ENCODE results near the gene GABARAP.
A peak's percentile ranks its signal among the peaks of the same experiment; 100 is the strongest.

Gene GABARAP

GRCh38 chr17:7241783-7242716 lies at the start of gene GABARAP:
Gene GABARAP, minus strand, starts transcription at chr17:7242449. Its CDS starts 119 bp downstream, at chr17:7242330.
- DNase-seq, result peak; percentile 49

DNA sequence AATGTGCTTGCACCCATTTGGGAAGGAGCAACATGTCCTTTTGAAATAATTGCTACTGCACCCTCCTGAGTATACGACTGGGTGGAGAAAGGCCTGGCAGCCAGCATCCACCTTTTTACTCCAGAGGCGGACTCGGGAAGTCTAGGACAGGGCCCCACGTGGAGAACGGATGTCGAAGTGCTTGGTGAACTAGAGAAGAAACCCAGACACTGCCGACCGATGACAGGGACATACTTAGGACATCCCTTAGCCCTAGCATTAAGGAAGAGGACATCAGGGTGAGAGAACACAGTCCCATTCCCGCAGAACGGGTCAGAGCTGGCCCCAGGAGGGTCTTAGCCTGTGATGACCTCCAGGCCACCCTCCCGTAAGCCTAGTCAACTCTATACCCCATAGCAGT lies 48.4 kb upstream of the GABARAP start:
- DNase-seq, result no peak

GRCh38 chr17:7290166-7290565 lies 47.9 kb upstream of the GABARAP start:
- DNase-seq, result no peak

DNA sequence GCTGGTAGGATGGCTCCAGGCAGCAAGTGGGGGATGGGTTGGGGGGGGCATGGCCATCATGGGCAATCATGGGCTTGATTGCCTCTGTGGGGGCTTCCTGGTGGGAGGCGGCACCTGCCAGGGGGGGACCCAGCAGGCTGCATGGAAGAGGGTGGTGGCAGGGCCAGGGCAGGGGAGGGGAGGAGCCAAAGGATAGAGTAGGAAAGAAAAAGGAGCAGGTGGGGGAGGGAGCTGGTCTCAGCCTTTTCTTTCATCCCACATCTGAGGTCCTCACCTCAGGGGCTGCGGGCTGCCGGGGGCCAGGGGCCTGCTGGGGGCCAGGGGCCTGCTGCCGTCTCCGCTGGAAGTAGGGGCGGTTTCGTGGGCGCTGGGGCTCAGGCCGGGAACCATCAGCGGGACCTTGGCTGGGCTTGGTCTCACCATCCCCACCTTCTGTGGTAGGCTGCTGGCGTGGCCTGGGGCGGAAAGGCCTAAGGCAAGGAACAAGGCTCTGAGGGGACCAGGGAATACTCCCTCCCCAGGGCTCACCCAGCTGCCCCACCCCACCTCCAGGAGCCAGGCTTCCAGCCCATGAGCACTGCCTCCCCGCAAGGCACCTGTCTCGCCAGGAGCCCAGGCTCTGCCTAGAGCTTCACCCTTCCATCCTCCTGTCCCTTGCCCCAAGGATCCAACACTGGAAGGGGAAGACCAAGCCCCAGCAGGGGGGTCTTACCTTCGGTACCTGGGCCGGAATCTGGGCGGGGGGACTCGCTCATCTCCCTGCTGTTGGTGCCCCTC lies 47.2 kb upstream of the GABARAP start:
- no peak for DNase-seq

GRCh38 chr17:7285679-7286078 lies 43.4 kb upstream of the GABARAP start:
- DNase-seq, result no peak

DNA sequence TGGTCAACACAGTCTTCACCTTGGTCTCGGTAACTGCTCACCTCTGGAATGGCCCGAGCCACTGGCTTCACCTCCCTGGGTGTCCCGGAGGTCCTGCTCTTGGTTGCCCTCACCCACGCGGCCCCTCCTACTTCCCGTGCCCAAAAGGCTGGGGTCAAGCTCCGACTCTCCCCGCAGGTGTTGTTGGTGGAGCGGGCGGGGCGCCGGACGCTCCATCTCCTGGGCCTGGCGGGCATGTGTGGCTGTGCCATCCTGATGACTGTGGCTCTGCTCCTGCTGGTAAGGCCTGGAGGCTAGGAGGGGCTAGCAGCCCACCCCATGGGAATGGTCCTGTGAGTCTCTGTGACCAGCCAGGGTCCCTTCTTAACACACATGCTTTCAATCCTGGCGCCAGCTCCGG lies 42.7 kb upstream of the GABARAP start:
- DNase-seq, result no peak

DNA sequence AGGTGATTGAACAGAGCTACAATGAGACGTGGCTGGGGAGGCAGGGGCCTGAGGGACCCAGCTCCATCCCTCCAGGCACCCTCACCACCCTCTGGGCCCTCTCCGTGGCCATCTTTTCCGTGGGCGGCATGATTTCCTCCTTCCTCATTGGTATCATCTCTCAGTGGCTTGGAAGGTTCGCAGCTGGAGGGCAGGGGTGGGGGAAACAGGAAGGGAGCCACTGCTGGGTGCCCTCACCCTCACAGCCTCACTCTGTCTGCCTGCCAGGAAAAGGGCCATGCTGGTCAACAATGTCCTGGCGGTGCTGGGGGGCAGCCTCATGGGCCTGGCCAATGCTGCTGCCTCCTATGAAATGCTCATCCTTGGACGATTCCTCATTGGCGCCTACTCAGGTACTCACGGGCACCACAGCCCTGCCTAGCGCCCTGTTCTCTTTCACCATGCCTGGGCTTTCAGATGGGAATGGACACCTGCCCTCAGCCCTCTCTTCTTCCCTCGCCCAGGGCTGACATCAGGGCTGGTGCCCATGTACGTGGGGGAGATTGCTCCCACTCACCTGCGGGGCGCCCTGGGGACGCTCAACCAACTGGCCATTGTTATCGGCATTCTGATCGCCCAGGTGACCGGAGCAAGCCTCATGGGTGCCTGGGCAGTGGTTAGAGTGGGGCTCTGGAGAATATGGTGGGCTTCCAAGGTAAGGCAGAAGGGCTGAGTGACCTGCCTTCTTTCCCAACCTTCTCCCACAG lies 41.4 kb upstream of the GABARAP start:
- no peak for DNase-seq

DNA sequence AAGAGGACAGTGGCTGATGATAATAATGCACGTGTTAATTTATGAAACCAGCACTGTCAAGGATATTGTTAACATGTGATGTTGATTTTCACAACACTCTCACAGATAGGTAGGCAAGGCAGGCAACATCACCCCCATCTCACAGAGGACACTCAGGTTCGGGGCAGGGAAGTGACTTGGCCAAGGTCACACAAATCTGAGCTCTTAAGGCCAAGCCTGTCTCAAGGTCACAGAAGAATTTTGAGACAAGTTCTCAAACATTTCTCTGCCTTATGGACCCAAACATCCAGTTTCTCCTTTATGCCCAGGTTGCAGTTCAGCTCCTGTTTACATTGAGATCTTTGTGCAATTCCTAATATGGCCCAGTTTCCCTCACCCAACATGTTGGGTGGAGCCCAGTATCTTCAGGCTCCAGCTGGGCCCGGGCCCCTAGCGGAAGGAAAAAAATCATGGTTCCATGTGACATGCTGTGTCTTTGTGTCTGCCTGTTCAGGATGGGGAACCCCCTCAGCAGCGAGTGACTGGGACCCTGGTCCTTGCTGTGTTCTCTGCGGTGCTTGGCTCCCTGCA lies 40.6 kb upstream of the GABARAP start:
- DNase-seq, result no peak

DNA sequence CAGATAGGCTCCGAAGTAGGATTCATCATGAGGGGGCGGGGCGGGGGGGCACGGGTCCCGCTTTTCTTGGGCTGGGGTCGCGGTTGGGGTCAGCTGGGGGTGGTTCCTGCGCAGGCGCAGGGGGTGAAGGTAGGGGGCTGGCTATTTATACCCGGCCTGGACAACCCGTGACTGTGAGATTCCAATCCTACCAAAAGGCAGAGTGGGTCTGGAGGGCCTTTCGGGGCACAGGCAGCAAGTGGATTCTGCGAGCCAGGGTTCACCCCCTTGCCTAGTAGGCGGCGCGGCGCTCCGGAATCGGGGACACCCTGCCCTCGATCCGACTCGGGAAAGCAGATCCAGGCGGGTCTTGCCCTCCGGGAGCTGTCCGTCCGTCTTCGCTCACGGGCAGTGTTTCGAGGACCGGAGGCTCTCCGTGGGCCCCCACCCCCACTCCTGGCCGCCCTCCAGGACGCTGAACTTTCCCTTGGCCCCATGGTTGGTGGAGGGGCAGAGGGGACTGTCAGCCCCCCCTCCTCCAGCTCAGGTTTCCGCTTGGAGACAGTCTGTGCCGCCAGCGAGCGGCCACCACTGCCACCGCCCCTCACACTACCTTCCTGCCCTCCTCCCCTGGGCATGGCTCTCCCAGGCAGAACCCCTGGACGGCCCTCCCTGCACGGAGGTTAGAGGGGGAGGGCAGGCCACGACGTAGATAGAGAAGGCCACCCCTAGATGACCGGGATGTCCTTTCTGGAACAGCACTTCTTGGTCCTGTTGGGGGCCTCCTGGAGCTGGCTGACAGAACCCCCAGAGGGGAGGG lies 39.9 kb upstream of the GABARAP start:
- no peak for DNase-seq

DNA sequence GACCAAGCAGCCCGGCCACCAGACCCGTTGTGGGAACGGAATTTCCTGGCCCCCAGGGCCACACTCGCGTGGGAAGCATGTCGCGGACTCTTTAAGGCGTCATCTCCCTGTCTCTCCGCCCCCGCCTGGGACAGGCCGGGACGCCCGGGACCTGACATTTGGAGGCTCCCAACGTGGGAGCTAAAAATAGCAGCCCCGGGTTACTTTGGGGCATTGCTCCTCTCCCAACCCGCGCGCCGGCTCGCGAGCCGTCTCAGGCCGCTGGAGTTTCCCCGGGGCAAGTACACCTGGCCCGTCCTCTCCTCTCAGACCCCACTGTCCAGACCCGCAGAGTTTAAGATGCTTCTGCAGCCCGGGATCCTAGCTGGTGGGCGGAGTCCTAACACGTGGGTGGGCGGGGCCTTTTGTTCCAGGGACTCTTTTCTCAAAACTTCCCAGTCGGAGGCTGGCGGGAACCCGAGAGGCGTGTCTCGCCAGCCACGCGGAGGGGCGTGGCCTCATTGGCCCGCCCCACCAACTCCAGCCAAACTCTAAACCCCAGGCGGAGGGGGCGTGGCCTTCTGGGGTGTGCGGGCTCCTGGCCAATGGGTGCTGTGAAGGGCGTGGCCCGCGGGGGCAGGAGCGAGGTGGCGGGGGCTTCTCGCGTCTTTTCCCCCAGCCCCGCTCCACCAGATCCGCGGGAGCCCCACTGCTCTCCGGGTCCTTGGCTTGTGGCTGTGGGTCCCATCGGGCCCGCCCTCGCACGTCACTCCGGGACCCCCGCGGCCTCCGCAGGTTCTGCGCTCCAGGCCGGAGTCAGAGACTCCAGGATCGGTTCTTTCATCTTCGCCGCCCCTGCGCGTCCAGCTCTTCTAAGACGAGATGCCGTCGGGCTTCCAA lies 39.1 kb upstream of the GABARAP start, which contains the start of gene SLC2A4:
Gene SLC2A4 (plus strand): TSS at position 645 of the 879 bp plus-strand sequence. CDS start 217 bp downstream, at position 862.
- DNase-seq, result peak; percentile 64

DNA sequence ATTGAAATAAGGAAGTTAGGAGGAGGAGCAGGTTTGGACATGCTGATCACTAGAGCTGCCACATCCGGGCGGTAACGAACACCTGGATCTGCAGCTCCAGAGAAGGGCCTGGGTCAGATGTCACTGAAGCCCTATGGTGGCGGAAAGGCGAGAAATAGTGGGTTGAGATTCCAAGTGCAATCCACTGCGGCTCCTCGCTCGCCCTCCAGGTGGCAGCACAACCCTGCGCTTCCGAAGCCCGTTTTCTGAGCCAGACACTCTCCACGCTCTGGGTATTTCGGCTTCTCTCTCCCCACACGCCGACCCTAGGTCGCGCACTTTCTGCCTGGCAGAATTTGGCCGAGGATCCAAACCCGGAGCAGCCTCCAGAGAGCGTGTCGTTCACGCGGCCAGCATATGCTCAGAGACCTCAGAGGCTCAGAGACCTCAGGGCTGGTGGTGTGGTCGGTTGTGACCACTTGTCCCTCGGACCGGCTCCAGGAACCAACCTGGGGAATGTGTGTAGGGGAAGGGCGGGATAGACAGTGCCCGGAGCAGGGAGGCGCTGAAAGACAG lies 38.3 kb upstream of the GABARAP start:
- peak; percentile 81 for DNase-seq

DNA sequence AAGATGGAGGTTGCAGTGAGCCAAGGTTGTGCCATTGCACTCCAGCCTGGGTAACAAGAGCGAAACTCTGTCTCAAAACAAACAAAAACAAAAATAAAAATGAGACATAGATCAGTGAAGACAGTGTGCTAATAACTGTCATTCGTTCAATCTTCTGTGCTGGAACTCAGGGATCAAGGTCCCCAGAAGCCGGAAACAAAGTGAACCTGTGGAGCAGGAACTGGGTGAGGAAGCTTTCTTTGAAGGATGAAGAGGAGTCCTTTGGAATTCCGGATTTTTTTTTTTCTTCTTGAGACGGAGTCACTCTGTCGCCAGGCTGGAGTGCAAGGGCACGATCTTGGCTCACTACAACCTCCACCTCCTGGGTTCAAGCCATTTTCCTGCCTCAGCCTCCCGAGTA lies 37.2 kb upstream of the GABARAP start:
- DNase-seq, result no peak

GRCh38 chr17:7266784-7267183 lies 24.5 kb upstream of the GABARAP start:
- no peak for DNase-seq

GRCh38 chr17:7263801-7264078 lies 21.5 kb upstream of the GABARAP start:
- DNase-seq, result no peak

GRCh38 chr17:7262935-7263800 lies 20.9 kb upstream of the GABARAP start:
- DNase-seq, result no peak

DNA sequence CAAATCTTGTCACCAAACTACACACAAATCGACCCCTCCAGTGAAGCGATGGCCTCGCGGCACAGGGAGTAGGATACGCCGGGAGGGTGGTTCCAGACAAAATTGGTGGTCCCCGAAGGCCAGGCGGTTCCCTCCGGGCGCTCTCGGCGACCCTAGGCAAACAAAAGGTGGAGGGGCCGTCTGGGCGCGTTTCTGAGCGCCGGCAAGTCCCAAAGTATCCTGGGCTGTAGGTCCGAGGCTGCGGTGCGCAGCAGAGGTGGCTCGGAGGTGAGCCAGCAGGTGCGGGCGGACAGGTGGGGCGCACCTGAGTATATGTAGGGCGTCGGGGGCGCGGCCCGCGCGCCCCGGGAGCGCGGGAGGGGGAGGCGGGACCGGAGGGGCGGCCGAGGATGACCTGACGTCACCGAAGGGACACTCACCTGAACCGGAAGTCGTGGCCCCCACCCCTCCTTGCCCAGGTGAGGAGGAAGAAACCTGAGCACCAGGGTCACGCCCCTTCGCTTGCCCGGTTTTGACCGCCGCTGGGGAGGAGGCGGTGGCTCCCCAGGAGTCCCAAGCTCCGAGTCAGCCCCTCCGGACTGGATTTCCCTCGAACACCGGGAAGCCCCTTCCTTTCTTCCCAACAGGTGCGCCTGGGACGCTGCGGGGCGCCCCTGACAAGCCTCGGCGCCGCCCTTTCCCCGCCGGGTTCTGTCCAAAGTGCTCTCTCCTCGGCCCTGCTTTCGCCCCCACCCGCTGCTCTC lies 20.1 kb upstream of the GABARAP start, which contains the start of gene CLDN7:
Gene CLDN7 (minus strand): TSS at position 287 of the 743 bp plus-strand sequence. CDS start 435 bp downstream, outside the sequence.
- peak; percentile 81 for DNase-seq

GRCh38 chr17:7261379-7262191 lies 19.3 kb upstream of the GABARAP start:
- no peak for DNase-seq
